Renal pelvis (tissue), 12 donors: Measurements from ENCODE around the gene FREY1. TPM values are rescaled to one million over a fixed set of nuclear protein-coding genes. Genes with fewer than 3 reads are reported as not detected.

Experiments
- DNase-seq: peaks from one replicate; pipeline ENCODE4 v3.0.0-alpha.2; 2013
- long read RNA-seq, 16 experiments: transcript quantifications; one replicate each; lab custom pipeline, GENCODE V29; 2026
- polyA plus RNA-seq, 3 donors: library from polyadenylated mRNA; unstranded; fragments of 120-200 nt; gene quantifications; one replicate each; pipeline ENCODE4 v1.2.1, GENCODE V29; 2013; ENCODE audit not compliant: insufficient read length in 3 of 3

The FREY1 gene
- polyA plus RNA-seq, result under 1 TPM; 0.41 to 0.77 (median 0.59) TPM
- long read RNA-seq, donor 1, result 0 reads
- long read RNA-seq, donor 2, result 0 reads
- long read RNA-seq, donor 3, result 0 reads
- long read RNA-seq, donor 4, result 0 reads
- long read RNA-seq, donor 5, result 0 reads
- long read RNA-seq, donor 6, result 0 reads
- long read RNA-seq, donor 7, result 0 reads
- long read RNA-seq, donor 8, result 0 reads
- long read RNA-seq, donor 9, result 0 reads
- long read RNA-seq, donor 10, result 0 reads
- long read RNA-seq, donor 11, result 0 reads
- long read RNA-seq, donor 12, result 0 reads
- long read RNA-seq, donor 13, result 0 reads
- long read RNA-seq, donor 14, result 0 reads
- long read RNA-seq, donor 15, result 0 reads
- long read RNA-seq, donor 16, result 0 reads

- no peak for DNase-seq
Measured at GRCh38 chr11:45906965-45907611, at the start of gene FREY1. FREY1 (minus strand) TSS chr11:45907271; CDS start chr11:45907245, 26 bp downstream.

GRCh38 chr11:45949992-45950407 lies 42.9 kb upstream of the FREY1 start:
- no peak for DNase-seq

GRCh38 chr11:45948356-45948755 lies 41.3 kb upstream of the FREY1 start:
- DNase-seq, result no peak

- no peak for DNase-seq
Measured at GRCh38 chr11:45947885-45948284, 40.8 kb upstream of the FREY1 start.

GRCh38 chr11:45945397-45945999 lies 38.4 kb upstream of the FREY1 start:
- DNase-seq, result no peak

- no peak for DNase-seq
Measured at GRCh38 chr11:45942381-45942780, 35.3 kb upstream of the FREY1 start.

GRCh38 chr11:45941285-45941684 lies 34.2 kb upstream of the FREY1 start:
- DNase-seq, result no peak

- DNase-seq, result no peak
Measured at GRCh38 chr11:45939836-45940235, 32.8 kb upstream of the FREY1 start.

- no peak for DNase-seq
Measured at GRCh38 chr11:45937916-45938315, 30.8 kb upstream of the FREY1 start.

- DNase-seq, result no peak
Measured at GRCh38 chr11:45936511-45937054, 29.5 kb upstream of the FREY1 start.

- DNase-seq, result no peak
Measured at GRCh38 chr11:45935349-45936064, 28.4 kb upstream of the FREY1 start.

- DNase-seq, result no peak
Measured at GRCh38 chr11:45934580-45935318, 27.7 kb upstream of the FREY1 start.

GRCh38 chr11:45933846-45934579 lies 26.9 kb upstream of the FREY1 start:
- DNase-seq, result no peak

GRCh38 chr11:45933131-45933831 lies 26.2 kb upstream of the FREY1 start:
- no peak for DNase-seq

GRCh38 chr11:45932217-45932616 lies 25.1 kb upstream of the FREY1 start:
- DNase-seq, result no peak

GRCh38 chr11:45931739-45932138 lies 24.7 kb upstream of the FREY1 start:
- no peak for DNase-seq

GRCh38 chr11:45930951-45931570 lies 24.0 kb upstream of the FREY1 start:
- DNase-seq, result no peak

- no peak for DNase-seq
Measured at GRCh38 chr11:45930031-45930794, 23.1 kb upstream of the FREY1 start.
